ENCODE data around the gene PHLDB1. TPM values are rescaled to one million over a fixed set of nuclear protein-coding genes. Genes with fewer than 3 reads are reported as not detected.

Gene PHLDB1
- total and polyA plus RNA-seq, 4 donors = 27.3 to 90.5 (median 76.1) TPM

GRCh38 chr11:118646393-118646792, 39.0 kb downstream of the PHLDB1 start:
- TF ChIP-seq, protein P1, sequence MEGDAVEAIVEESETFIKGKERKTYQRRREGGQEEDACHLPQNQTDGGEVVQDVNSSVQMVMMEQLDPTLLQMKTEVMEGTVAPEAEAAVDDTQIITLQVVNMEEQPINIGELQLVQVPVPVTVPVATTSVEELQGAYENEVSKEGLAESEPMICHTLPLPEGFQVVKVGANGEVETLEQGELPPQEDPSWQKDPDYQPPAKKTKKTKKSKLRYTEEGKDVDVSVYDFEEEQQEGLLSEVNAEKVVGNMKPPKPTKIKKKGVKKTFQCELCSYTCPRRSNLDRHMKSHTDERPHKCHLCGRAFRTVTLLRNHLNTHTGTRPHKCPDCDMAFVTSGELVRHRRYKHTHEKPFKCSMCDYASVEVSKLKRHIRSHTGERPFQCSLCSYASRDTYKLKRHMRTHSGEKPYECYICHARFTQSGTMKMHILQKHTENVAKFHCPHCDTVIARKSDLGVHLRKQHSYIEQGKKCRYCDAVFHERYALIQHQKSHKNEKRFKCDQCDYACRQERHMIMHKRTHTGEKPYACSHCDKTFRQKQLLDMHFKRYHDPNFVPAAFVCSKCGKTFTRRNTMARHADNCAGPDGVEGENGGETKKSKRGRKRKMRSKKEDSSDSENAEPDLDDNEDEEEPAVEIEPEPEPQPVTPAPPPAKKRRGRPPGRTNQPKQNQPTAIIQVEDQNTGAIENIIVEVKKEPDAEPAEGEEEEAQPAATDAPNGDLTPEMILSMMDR (IDR thresholded peaks at IDR 0.05; ENCODE audit: control extremely low read depth, extremely low read depth) = no peak
- no peak overlapping the region for H3K27ac ChIP-seq (ENCODE audit: low read depth in 1 of 2, low read length in 1 of 2)
- H3K27me3 ChIP-seq (ENCODE audit: control insufficient read depth in 3 of 3, insufficient read depth in 3 of 3, low read length in 2 of 3) = no peaks in the 10 kb centered on the region
- ATAC-seq (ENCODE audit: insufficient read depth, low FRiP score) = no peak
- DNase-seq = no peak
- H3K9me3 ChIP-seq (ENCODE audit: control insufficient read depth in 4 of 4, insufficient read depth in 3 of 4, low read length in 3 of 4) = no peaks in the 10 kb centered on the region
- H3K4me1 ChIP-seq (ENCODE audit: control insufficient read depth in 5 of 5, insufficient read depth in 5 of 5, low read length in 5 of 5) = peaks cover 0 to 7% (median 0%) of the 10 kb centered on the region in 5 donors
- 76 to 89% methylated on average over 3 of the region's 3 CpGs for WGBS, 2 donors
- peaks cover 21 to 70% (median 53%) of the 10 kb centered on the region in 4 donors for H3K36me3 ChIP-seq (ENCODE audit: control insufficient read depth in 4 of 4, insufficient read depth in 4 of 4, low read length in 4 of 4)
- no peak overlapping the region for H3K4me3 ChIP-seq
- no peak overlapping the region for H3K9ac ChIP-seq (ENCODE audit: insufficient read depth in 1 of 2, low read length in 2 of 2)

DNA sequence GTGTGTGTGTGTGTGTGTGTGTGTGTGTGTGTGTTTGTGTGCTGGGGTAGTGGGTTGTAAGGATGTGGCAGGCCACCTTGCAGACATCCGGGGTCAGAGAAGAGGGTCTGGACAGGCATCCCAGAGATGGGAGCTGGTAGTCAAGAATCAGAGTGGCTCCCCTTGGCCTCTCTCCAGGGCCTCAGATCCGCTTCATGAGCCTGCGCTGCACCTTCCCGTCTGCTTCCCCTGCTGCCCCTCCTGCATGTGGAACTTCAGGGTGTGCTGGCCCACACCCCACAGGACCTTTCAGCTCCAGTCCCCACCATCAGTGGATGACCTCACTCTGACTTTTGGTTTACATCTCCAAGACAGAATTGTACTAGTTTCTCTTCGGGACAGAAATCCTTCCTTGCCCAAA, 40.9 kb downstream of the PHLDB1 start:
- Histone ChIP-seq H3K9ac (ENCODE audit: insufficient read depth in 1 of 2, low read length in 2 of 2) (no peak overlapping the region), H3K36me3 (ENCODE audit: control insufficient read depth in 4 of 4, insufficient read depth in 4 of 4, low read length in 4 of 4) (peaks cover 21 to 69% (median 48%) of the 10 kb centered on the region in 4 donors), H3K9me3 (ENCODE audit: control insufficient read depth in 4 of 4, insufficient read depth in 3 of 4, low read length in 3 of 4) (no peaks in the 10 kb centered on the region), H3K4me3 (no peak overlapping the region), H3K4me1 (ENCODE audit: control insufficient read depth in 5 of 5, insufficient read depth in 5 of 5, low read length in 5 of 5) (no peaks in the 10 kb centered on the region), H3K27me3 (ENCODE audit: control insufficient read depth in 3 of 3, insufficient read depth in 3 of 3, low read length in 2 of 3) (no peaks in the 10 kb centered on the region), H3K27ac (ENCODE audit: low read depth in 1 of 2, low read length in 1 of 2) (no peak overlapping the region)
- ATAC-seq (ENCODE audit: insufficient read depth, low FRiP score) = no peak
- 80 to 87% methylated on average over 5 of the region's 5 CpGs for WGBS, 2 donors
- no peak for DNase-seq
- TF ChIP-seq, protein P1 (IDR thresholded peaks at IDR 0.05; ENCODE audit: control extremely low read depth, extremely low read depth) = no peak

- DNase-seq (no peak), ATAC-seq (ENCODE audit: insufficient read depth, low FRiP score) (no peak)
- Histone ChIP-seq H3K27ac (ENCODE audit: low read depth in 1 of 2, low read length in 1 of 2) (no peak overlapping the region), H3K4me3 (no peak overlapping the region), H3K4me1 (ENCODE audit: control insufficient read depth in 5 of 5, insufficient read depth in 5 of 5, low read length in 5 of 5) (no peaks in the 10 kb centered on the region), H3K27me3 (ENCODE audit: control insufficient read depth in 3 of 3, insufficient read depth in 3 of 3, low read length in 2 of 3) (no peaks in the 10 kb centered on the region), H3K9ac (ENCODE audit: insufficient read depth in 1 of 2, low read length in 2 of 2) (no peak overlapping the region), H3K36me3 (ENCODE audit: control insufficient read depth in 4 of 4, insufficient read depth in 4 of 4, low read length in 4 of 4) (peaks cover 19 to 63% (median 49%) of the 10 kb centered on the region in 4 donors), H3K9me3 (ENCODE audit: control insufficient read depth in 4 of 4, insufficient read depth in 3 of 4, low read length in 3 of 4) (no peaks in the 10 kb centered on the region)
- TF ChIP-seq, protein P1 (IDR thresholded peaks at IDR 0.05; ENCODE audit: control extremely low read depth, extremely low read depth) = no peak
- WGBS, 2 donors = 92 to 93% methylated on average over 10 of the region's 10 CpGs
Observed at GRCh38 chr11:118649941-118650340, 42.5 kb downstream of the PHLDB1 start.

- ATAC-seq (ENCODE audit: insufficient read depth, low FRiP score) (no peak), DNase-seq (no peak)
- H3K4me3 ChIP-seq = no peak overlapping the region
- no peaks in the 10 kb centered on the region for H3K27me3 ChIP-seq (ENCODE audit: control insufficient read depth in 3 of 3, insufficient read depth in 3 of 3, low read length in 2 of 3)
- WGBS, 2 donors = 95 to 96% methylated on average over 8 of the region's 8 CpGs
- H3K9me3 ChIP-seq (ENCODE audit: control insufficient read depth in 4 of 4, insufficient read depth in 3 of 4, low read length in 3 of 4) = no peaks in the 10 kb centered on the region
- TF ChIP-seq, protein P1 (IDR thresholded peaks at IDR 0.05; ENCODE audit: control extremely low read depth, extremely low read depth) = no peak
- no peak overlapping the region for H3K27ac ChIP-seq (ENCODE audit: low read depth in 1 of 2, low read length in 1 of 2)
- H3K4me1 ChIP-seq (ENCODE audit: control insufficient read depth in 5 of 5, insufficient read depth in 5 of 5, low read length in 5 of 5) = no peaks in the 10 kb centered on the region
- H3K36me3 ChIP-seq (ENCODE audit: control insufficient read depth in 4 of 4, insufficient read depth in 4 of 4, low read length in 4 of 4) = peaks cover 19 to 62% (median 48%) of the 10 kb centered on the region in 4 donors
- H3K9ac ChIP-seq (ENCODE audit: insufficient read depth in 1 of 2, low read length in 2 of 2) = no peak overlapping the region
Observed at GRCh38 chr11:118650366-118650765, 43.0 kb downstream of the PHLDB1 start.
